GM18873 (cell line): ENCODE measurements around the gene ARV1.
"Not testable (repeated sequence)": the region's sequence is repeated elsewhere in the genome, so short reads cannot be mapped to it uniquely, and the experiment has no call there.

ENCODE experiments used
- ATAC-seq: cut with Tn5 transposase; IDR thresholded peaks from one replicate; pipeline ENCODE4 v1.9.1; 2021; ENCODE audit warnings: mild to moderate bottlenecking, moderate library complexity, moderate number of reproducible peaks; ENCODE audit not compliant: unreplicated experiment, low FRiP score

ARV1 gene

DNA sequence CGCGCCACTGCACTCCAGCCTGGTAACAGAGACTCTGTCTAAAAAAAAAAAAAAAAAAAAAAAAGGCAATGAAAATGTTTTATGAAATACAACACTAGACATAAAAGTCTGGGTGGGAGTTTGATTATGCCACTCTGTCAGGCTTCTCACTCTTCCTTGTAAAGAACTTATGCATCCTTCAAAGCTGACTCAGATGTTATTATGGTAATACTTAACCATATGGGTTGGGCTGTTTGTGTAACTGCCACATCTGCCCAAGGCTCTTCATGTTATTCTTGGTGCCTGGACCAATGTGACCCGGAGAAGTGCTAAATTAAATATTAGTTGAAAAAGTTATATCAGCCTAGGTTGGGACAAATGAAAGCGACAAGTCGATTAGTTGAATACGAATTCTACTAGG, 37.3 kb downstream of the ARV1 start:
- ATAC-seq: no peak

DNA sequence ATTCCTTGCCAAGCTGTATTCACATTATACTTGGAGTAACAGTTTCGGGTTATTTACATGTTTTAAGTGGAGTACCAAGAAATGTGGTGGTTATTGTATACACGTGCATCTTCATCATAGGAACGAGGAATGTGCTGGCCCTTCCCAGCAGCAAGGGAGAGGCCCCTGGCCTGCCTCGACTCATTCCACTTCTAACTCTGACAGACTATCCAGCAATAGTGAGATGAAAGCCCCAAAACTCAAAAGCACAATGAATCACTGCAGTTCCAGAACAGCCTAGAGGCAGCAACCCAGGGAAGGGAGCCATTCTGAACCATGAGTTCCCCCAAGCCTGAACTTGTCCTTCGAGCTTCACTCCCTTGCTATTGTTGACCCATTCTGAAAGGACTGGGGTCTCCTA, 38.1 kb downstream of the ARV1 start:
- no peak for ATAC-seq

DNA sequence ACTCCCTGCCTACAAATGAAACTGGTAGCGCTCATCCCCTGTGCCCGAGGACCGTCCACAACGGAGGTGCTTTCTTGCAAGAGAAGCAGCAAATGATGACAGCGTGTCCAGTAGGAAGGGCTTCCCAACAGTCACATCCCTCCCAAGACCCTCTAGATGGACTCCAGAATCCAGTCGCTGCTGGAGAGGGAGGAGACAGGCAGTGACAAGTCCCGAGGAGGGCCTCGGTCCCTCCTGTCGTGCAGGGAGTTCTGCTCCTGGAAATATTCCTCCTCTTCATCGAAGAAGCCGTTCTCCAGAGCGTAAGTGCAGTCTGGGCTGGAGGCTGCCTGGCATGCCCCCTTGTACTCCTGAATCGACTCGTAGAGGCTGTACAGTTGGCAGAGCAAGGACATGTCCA, 40.8 kb downstream of the ARV1 start:
- no peak for ATAC-seq

DNA sequence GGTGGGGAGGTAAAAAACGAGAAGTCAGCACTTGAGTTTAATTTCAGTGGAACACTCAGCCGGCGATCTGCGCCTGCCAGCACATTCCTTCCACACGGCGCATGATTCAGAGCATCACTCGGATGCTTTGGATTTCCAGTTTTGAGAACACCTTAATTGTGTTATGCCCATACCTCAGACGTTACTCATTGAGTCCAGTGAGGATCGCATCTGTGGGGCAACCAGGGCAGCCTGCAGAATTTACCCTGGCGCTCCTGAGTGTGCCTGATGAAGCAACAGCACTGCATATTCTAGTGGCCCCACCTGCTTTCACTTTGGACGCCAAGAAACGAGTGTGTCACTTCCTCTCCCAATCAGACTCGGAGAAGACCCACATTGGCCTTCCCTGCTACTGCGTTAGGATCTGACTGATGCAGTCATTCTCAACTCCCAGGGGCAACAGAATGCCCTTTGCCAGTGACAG, 41.3 kb downstream of the ARV1 start:
- ATAC-seq: no peak

DNA sequence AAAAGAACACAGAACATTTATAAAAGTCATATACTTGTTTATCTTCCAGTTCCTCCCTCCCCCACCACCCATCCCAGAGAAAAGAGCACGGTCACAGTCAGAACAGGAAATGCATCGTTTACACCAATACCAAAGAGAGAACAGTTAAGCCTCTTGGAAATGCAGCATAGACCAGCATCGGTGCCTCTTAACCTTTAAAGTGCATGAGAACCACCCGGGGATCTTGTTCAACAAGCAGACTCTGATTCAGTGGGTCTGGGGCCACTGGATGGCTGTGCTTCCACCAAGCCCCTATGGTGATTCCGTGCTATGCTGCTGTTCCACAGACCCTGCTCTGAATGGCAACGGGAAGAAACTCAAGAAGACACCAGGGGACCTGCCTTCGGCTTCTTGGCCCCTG, 41.9 kb downstream of the ARV1 start:
- no peak for ATAC-seq

DNA sequence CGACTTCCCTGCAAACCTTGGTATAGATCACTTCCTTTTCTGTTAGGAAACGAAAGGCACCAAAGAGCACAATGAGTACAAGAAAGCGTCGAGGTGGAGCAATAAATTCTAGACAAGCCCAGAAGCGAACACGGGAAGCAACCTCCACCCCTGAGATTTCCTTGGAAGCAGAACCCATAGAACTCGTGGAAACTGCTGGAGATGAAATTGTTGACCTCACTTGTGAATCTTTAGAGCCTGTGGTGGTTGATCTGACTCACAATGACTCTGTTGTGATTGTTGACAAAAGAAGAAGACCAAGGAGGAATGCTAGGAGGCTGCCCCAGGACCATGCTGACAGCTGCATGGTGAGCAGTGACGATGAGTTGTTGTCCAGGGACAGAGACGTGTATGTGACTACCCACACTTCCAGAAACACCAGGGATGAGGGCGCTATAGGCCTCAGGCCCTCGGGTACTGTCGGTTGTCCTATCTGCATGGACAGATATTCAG, 42.7 kb downstream of the ARV1 start:
- no peak for ATAC-seq

DNA sequence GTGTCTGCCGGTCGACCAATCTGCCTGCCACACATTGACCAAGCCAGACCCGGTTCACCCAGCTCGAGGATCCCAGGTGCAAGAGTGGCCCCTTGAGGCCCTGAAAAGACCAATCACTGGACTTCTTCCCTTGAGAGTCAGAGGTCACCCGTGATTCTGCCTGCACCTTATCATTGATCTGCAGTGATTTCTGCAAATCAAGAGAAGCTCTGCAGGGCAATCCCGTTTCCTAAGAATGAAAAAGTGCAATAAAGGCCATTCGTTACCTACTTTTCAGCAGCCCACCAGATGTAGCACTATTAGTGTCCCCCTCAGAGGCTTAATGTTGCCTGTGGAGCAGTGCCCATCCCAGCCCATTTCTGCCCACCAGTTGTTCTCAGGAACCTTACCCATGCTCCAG, 43.6 kb downstream of the ARV1 start:
- ATAC-seq: not testable (repeated sequence)

DNA sequence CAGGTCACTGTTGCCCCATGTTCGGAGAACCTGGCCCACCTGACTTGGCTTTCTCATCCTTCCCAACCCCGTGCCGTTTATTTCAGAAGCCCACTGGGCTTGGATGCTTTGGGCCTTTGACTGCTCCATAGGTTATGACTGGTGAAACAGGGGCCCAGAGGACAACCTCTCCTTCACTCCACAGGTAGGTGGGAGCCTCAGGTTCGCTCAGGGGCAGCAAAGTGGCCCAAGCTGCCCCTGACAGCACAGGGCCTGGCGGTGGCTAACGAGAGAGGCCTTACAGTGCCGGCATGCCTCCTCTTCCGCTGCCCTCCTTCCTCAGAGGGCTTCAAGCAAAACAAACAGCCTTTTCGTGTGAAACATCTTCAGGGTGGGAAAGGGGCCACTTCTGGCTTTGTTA, 44.3 kb downstream of the ARV1 start:
- ATAC-seq: no peak

DNA sequence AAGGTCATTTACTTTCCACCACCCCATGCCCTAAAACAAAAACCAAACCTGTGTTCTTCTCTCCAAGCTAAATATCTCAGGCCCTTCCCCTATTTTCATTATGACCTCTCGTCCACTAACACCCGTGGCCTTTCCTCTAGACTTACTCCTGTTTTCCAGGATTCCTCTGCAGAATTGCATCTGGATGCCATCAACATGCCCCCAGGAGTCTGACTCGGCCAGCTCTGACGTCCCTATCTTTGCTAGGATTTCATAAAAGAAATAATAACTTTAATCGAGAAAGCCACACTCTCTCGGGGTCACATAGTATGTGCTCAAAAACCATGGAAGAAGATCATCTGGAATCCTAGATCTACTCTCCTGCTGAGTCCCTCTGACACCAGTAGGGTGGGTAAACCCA, 47.7 kb downstream of the ARV1 start:
- no peak for ATAC-seq

DNA sequence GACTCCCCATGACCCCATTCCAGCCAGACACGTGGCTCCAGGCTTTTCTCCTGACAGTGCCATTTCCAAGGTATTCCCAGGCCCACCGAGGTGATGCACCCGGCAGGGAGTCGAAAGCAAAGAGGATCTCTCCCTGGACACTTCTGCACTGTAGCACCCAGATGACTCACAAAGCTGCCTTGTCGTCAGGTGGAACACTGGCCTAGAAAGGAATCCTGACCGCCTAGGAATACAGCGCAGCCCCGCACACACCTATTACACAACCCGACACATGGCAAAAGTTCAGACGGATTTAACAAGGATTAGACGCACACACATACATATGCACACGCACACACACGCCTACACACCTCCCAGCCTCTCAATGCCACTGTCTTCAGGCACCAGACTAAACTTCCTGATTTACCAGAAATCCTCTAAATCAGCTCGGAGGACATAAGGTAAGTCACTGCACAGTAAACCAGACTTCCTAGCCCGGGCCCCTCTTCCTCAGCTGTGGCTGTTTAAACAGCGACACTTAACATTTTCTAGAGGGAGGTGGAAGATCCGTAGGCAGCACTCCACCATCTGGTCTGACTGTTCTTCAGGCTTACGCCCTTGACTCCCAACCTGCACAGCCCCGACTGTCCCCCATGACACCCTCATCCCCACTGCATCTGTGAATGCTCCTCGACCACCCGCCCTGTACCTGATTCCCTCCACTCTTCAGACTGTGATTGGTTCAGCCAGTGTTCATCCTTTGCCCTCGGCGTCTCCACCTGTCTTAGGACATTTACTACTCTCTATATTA, 48.4 kb downstream of the ARV1 start:
- ATAC-seq: no peak

DNA sequence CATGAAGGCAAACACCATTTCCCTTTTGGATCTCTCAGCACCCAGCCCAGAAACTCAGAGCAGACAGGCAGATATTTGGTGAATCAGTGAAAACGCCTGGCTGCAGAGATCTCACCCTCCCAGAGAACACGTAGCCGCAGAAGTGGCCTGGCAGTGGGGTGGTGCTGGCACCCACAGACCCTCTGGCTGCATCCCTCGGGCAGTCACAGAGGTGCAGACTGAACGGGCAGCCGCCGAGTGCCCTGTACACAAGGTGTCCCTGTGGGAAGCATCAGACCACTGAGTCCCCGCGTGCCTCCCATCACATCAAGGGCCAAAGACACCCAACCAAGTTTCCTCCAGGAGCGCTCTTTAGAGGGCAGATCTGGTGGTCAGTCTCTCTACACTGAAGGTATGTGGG, 49.1 kb downstream of the ARV1 start:
- no peak for ATAC-seq

DNA sequence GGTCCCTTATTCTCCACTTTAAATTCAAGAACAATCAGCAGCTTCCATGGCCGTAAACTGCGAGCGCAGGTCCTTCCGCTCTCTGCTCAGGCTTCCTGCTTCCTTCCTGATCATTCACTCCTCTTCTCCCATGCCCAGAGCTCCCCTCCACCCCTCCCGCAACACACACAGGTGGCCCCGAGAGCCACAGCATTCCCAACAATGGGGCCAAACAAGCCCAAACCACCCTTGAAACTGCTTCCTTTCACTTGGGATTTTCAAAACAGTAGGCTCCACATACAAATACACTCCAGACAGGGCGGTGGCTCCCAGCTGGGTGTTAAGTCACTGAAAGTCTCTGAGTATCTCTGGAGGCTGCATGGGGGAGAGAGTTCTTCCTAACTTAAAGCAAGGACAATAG, 49.8 kb downstream of the ARV1 start:
- ATAC-seq: no peak

DNA sequence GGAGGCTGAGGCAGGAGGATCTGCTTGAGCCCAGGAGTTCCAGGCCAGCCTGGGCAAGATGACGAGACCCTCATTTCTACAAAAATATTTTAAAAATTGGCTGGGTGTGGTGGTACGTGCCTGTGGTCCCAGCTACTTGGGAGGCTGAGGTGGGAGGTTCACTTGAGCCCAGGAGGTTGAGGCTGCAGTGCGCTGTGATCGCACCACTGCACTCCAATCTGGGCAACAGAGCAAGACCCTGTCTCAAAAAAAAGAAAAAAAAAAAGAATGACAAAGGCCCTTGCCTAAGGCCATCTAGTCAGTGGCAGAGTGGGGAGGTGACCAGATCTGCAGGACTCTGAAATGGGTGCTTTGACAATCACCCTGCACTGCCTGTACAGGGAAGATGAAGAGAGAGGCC, 50.4 kb downstream of the ARV1 start:
- ATAC-seq: not testable (repeated sequence)

DNA sequence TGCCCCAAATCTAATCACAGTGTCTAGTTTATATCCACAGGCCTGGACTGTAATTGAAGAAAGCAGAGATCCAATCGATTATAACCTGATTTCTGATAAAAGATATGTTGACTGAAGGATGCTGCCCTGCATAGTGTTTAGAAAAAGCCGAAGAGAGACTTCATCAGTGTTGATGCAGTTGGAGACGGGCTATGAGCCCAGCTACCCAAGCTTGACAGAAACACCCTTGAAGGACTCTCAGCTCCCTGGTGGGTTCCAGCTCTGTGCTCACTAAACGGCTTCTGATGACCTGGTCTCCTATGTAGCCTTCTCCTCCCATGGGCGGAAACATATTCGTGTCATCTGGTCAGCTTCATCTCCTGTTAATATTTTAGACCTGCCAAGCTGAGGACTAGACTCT, 50.9 kb downstream of the ARV1 start:
- ATAC-seq: no peak

DNA sequence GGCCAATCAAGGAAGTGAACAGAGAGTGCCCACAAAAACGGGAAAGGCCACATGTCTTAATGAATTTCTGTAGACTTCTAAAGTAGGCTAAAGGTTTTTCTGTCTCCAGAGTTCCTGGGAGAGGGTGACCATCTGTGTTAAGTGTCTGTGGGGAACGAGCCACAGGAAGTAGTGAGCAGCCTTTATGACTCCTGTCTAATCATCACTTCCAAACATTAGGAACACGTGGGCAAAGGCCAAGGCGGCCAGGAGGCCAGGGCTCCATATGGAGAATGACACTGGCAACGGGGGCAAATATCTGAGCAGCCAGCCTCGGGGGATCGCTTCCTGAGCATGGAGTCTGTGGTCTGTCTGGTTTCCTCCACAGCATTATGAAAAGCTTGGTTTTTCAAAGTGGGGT, 54.1 kb downstream of the ARV1 start:
- ATAC-seq: no peak

DNA sequence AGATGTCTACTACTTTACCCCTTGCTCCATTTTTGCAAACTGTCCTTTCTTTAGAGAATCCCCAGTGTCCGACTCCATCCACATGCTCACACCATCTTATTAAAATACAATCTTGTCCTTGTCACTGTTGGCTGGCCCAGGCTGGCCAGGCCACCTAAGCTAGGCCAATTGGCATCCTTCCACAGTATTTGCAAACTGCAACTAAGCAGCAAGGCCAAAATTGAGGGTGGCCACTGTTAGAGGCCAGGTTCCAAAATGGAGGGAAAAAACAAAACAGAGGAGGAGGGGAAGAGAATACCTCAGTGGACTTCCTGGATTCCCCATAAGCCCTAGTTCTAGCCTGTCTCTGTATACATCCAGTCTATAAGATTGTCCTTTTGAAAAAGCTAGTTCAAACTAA, 56.9 kb downstream of the ARV1 start:
- ATAC-seq: no peak

DNA sequence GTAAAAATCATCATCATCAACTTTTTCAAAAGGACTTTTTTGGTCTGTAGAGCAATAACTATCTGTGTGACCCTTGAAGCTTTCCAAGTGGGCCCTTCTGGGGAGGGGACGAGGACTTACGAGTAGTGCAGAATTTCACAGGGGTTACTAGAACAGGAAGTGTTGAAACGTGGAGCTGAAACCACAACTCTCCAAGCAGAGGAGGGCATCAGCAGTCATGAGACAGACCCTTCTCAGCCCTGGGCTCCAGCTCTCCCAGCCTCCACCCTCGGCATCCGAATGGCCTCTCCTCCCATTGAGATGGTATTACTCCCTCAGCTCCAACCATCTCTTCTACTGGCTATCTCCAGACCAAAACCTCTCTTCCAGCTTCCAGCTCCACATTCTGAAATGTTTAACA, 57.5 kb downstream of the ARV1 start:
- ATAC-seq: no peak

DNA sequence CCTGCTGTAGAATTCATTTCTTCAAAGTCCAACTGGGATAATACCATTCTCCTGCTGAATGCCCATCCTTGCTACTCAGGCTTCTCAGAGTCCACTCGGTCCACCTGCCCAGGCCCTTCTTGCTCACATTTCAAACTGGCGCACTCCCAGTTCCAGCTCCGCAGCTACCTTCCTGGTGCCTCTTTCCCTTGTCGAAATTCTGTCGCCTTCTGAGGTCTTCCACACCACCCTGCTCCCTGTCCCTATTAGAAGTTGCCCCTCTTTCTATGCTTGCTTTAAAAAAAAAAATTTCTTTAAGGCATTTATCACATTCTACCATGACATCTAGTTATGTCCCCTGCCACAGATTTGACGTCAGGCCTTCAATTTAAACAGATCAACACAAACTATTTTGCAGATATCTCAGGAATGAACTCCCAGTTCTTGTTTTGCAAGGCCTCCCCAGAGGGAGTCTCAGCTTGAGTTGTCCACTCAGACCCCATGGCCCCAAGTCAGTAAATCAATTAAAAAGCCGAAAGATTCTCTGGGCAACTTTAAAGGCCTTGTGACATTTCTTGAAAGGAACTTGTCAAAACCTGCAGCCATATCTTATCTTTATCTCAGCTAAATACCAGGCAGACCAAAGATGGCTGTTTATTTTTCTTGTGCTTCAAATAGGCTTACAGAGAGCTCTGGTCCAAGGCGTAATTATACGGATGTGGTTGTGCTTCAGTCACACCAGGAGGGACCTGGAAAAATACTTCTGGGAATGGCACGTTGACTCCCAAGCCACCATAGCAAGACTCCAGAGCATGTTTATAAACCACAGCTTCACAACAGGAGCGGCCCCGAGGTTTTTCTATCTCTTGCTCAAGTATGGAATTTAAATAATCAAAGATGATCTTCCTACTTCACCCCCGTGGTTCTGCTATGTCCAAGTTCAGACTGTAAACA, 59.0 kb downstream of the ARV1 start:
- no peak for ATAC-seq

DNA sequence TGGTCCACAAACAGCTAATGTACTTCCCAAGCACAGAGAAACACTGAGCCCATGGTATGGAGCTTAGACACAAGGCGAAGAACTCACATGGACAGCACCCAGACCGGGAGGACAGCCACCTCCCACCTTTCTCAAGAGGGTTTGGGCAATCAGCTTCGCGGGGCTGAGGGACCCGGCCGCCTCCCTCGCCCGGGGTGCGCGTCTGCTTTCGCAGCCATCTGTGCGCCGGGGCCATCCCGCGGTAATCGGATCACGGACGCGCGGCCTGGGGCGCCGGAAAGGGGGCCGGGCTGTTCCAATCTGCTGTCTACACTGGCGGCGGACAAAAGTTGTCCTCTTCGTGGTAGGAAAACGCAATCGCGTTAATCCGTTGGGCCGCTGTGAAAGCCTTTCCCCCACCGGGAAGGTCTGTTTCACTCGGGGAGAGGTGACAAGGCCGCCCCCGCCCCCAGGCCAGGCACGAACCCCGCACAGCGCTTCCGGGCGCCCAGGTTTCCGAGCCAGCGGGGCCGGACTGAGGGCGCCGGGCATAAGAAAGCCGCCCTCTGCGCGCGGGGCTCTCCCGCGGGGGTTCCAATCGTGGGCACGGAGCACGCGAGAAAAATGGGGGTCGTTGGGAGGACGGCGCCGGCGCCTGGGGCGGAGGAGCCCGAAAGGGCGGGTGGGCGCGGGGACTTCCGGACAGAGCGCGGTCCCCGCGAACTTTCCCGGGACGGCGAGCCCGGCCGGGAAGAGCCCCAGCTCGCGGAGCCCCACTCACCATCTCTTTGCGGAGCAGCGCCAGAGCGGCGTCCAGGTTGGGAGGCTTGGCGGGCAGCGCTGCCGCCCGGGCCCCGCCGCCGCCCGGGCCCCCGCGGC, 60.5 kb downstream of the ARV1 start:
- no peak for ATAC-seq

DNA sequence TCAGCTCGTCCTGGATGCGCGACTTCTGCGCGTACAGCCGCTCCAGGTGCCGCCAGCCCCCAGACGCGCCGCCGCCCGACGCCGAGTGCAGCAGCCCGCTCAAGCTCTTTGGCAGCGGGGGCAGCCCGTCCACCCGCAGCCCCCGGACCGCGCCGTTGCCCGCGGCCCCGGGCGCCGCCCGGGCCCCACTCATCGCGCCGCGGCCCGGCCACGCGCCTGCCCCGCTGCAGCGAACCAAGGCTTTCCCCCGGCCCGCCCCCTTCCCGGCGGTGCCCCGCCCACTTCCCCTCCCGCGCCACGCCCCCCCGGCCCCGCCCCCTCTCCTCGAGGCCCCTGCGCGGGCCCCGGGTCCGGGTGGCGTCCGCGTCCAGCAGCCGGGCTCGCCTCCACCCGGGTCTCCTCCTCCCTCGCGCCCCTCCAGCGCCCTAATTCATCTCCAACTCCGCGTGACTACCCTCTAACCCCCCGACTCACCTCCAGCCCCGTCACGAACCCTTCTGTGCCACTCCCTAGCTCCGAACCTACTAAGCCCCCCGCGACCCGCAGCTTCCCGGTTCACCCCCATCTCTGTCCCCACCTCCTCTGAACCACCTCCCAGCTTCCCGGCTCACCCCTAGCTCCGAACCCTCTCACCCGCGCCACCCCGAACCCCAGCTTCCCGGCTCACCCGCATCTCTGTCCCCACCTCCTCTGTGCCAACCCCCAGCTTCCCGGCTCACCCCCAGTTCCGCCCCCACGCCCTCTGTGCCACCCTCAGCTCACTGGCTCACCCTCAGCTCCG, 61.3 kb downstream of the ARV1 start, which contains the start of gene FAM89A:
Gene FAM89A (minus strand): TSS at position 236 of the 781 bp plus-strand sequence. CDS start 43 bp downstream, at position 193.
- no peak for ATAC-seq
